ENCODE results near the gene HSPE1. TPM values are rescaled to one million over a fixed set of nuclear protein-coding genes. Genes with fewer than 3 reads are reported as not detected.

Gene HSPE1
- polyA plus RNA-seq, 1 experiment = 22.0 TPM

GRCh38 chr2:197504000-197504399 lies 3.8 kb downstream of the HSPE1 start:
- ChIA-PET CTCF (interaction anchor here (0.7 kb wide), 2 partner anchors 114 to 1732 kb away, joined by 3 read pairs; no protein-coding TSS in a partner anchor), POLR2A (no interaction called here)
- Histone ChIP-seq H3K27me3 (ENCODE audit: control insufficient read depth, insufficient read depth, low read length) (no peaks in the 10 kb centered on the region), H3K4me3 (ENCODE audit: low read depth, low read length) (no peak overlapping the region), H3K36me3 (ENCODE audit: control insufficient read depth, insufficient read depth, low read length) (no peaks in the 10 kb centered on the region)
- DNase-seq (ENCODE audit: low read depth) = no peak
- TF ChIP-seq CTCF (IDR thresholded peaks at IDR 0.05; ENCODE audit: insufficient read depth, low read depth, low read length) = no peak

- POLR2A ChIA-PET = no interaction called here
- no peak for TF ChIP-seq CTCF (IDR thresholded peaks at IDR 0.05; ENCODE audit: insufficient read depth, low read depth, low read length)
- DNase-seq (ENCODE audit: low read depth) = no peak
- H3K4me3 ChIP-seq (ENCODE audit: low read depth, low read length) = no peak overlapping the region
- no peaks in the 10 kb centered on the region for H3K36me3 ChIP-seq (ENCODE audit: control insufficient read depth, insufficient read depth, low read length)
- CTCF ChIA-PET = interaction anchor here (0.6 to 0.7 kb wide), 3 partner anchors 31 to 1733 kb away, joined by 3 to 5 read pairs (median 3); no protein-coding TSS in a partner anchor
- H3K27me3 ChIP-seq (ENCODE audit: control insufficient read depth, insufficient read depth, low read length) = no peaks in the 10 kb centered on the region
These were observed 4.3 kb downstream of the HSPE1 start for GRCh38 chr2:197504512-197504911.

- H3K36me3 ChIP-seq (ENCODE audit: control insufficient read depth, insufficient read depth, low read length) = no peaks in the 10 kb centered on the region
These were observed 6.5 kb downstream of the HSPE1 start for GRCh38 chr2:197506658-197507057.

GRCh38 chr2:197513915-197514314 lies 13.7 kb downstream of the HSPE1 start:
- Histone ChIP-seq H3K27me3 (ENCODE audit: control insufficient read depth, insufficient read depth, low read length) (no peaks in the 10 kb centered on the region), H3K4me3 (ENCODE audit: low read depth, low read length) (no peak overlapping the region), H3K36me3 (ENCODE audit: control insufficient read depth, insufficient read depth, low read length) (no peaks in the 10 kb centered on the region)
- ChIA-PET POLR2A (no interaction called here), CTCF (no interaction called here)
- no peak for TF ChIP-seq CTCF (IDR thresholded peaks at IDR 0.05; ENCODE audit: insufficient read depth, low read depth, low read length)
- DNase-seq (ENCODE audit: low read depth) = no peak

More at GRCh38 chr2:197506658-197507057, 6.5 kb downstream of the HSPE1 start:
- no peak for TF ChIP-seq CTCF (IDR thresholded peaks at IDR 0.05; ENCODE audit: insufficient read depth, low read depth, low read length)
- no peaks in the 10 kb centered on the region for H3K27me3 ChIP-seq (ENCODE audit: control insufficient read depth, insufficient read depth, low read length)
- no peak for DNase-seq (ENCODE audit: low read depth)
- no peak overlapping the region for H3K4me3 ChIP-seq (ENCODE audit: low read depth, low read length)
- POLR2A ChIA-PET = no interaction called here
- CTCF ChIA-PET = no interaction called here

GRCh38 chr2:197514754-197515153 lies 14.6 kb downstream of the HSPE1 start:
- H3K27me3 ChIP-seq (ENCODE audit: control insufficient read depth, insufficient read depth, low read length) = no peaks in the 10 kb centered on the region
- CTCF ChIA-PET = no interaction called here
- no peak overlapping the region for H3K4me3 ChIP-seq (ENCODE audit: low read depth, low read length)
- POLR2A ChIA-PET = no interaction called here
- DNase-seq (ENCODE audit: low read depth) = no peak
- no peaks in the 10 kb centered on the region for H3K36me3 ChIP-seq (ENCODE audit: control insufficient read depth, insufficient read depth, low read length)
- TF ChIP-seq CTCF (IDR thresholded peaks at IDR 0.05; ENCODE audit: insufficient read depth, low read depth, low read length) = no peak

Measured in BJ (cell line).